HepG2 (cell line): ENCODE results near the gene IGSF11. TPM values are rescaled to one million over a fixed set of nuclear protein-coding genes. Genes with fewer than 3 reads are reported as not detected.

Source experiments
- ATAC-seq: fragments of 200-7000 bp; cut with Tn5 transposase; 3 replicates; pipeline ENCODE4 v1.9.1; 2020; ENCODE audit warnings: mild to moderate bottlenecking, moderate library complexity
- BruUV-seq: library from RNA; stranded (reverse); fragments of 400-500 nt; replicated peaks from 2 replicates; lab custom pipeline; 2021; lab: Mats Ljungman, UMichigan
- CTCF ChIA-PET: fragments of 300-600 bp; formaldehyde crosslinking; extraction: SDS; loops from one replicate; lab custom pipeline; 2021; ENCODE audit warnings: low total read pairs, inconsistent platforms, low intra/inter-chr PET ratio; lab: Yijun Ruan, JAX
- POLR2A ChIA-PET: fragments of 350-600 bp; sonication (Branson Sonifier 250); formaldehyde crosslinking; loops from one replicate; lab custom pipeline; 2020; ENCODE audit warnings: antibody characterized with exemption, inconsistent platforms; lab: Yijun Ruan, JAX
- DNase-seq: peaks from one replicate; pipeline ENCODE4 v3.0.0-alpha.2; 2015; ENCODE audit warnings: low spot score
- FAIRE-seq: peaks from 3 replicates; lab custom pipeline; 2011; peaks lifted over from hg19 to GRCh38; lab: Jason Lieb, UNC
- H2AFZ ChIP-seq: one replicate; pipeline ENCODE4 v1.6.1; 2011; ENCODE audit warnings: low read length, inconsistent platforms
- H3K27ac ChIP-seq: fragments of 300-600 bp; 3 replicates; pipeline ENCODE4 v1.8.0; 2011; ENCODE audit warnings: mixed run types, mild to moderate bottlenecking, mixed read lengths, low read length, inconsistent platforms; ENCODE audit not compliant: insufficient read depth; ENCODE audit errors: extremely low read length
- H3K27me3 ChIP-seq, 2 experiments: fragments of 200-600 bp in 1 of 2; 2 replicates in 1 of 2; 3 replicates in 1 of 2; pipeline versions ENCODE4 v1.6.0 to v1.8.0; 2011; ENCODE audit warnings: low read length in 2 of 2, mild to moderate bottlenecking in 2 of 2, moderate library complexity in 2 of 2, inconsistent platforms in 1 of 2; ENCODE audit not compliant: insufficient read depth in 2 of 2, control insufficient read depth in 1 of 2
- H3K36me3 ChIP-seq, 2 experiments: fragments of 200-600 bp in 1 of 2; replicated peaks in 1 of 2; 2 replicates in 1 of 2; 3 replicates in 1 of 2; pipeline versions ENCODE4 v1.5.1 to v1.8.0; 2011; ENCODE audit warnings: low read length in 2 of 2, inconsistent platforms in 1 of 2; ENCODE audit not compliant: insufficient read depth in 2 of 2, control insufficient read depth in 1 of 2
- H3K4me1 ChIP-seq: 2 replicates; pipeline ENCODE4 v1.5.1; 2012; ENCODE audit warnings: low read length, inconsistent platforms; ENCODE audit not compliant: insufficient read depth
- H3K4me2 ChIP-seq: 2 replicates; pipeline ENCODE4 v1.6.0; 2011; ENCODE audit warnings: low read depth, low read length, inconsistent platforms
- H3K4me3 ChIP-seq, 3 experiments: fragments of 200-600 bp in 1 of 3; sonication (generic), shearing (Covaris generic) in 1 of 3; replicated peaks in 1 of 3; 2 replicates each; pipeline ENCODE4 v1.5.1; 2011 to 2016; ENCODE audit warnings: low read length in 3 of 3, inconsistent platforms in 2 of 3, low read depth in 2 of 3, mild to moderate bottlenecking in 2 of 3, control low read depth in 1 of 3, mixed read lengths in 1 of 3; ENCODE audit not compliant: insufficient read depth in 1 of 3
- H3K79me2 ChIP-seq: one replicate; pipeline ENCODE4 v1.6.1; 2011; ENCODE audit warnings: low read length, inconsistent platforms; ENCODE audit not compliant: insufficient read depth
- H3K9ac ChIP-seq: 2 replicates; pipeline ENCODE4 v1.6.0; 2011; ENCODE audit warnings: mild to moderate bottlenecking, low read depth, low read length, inconsistent platforms; ENCODE audit not compliant: insufficient read depth
- H3K9me3 ChIP-seq: 2 replicates; pipeline ENCODE4 v1.5.1; 2012; ENCODE audit warnings: mild to moderate bottlenecking, low read length
- H4K20me1 ChIP-seq: 2 replicates; pipeline ENCODE4 v1.6.0; 2011; ENCODE audit warnings: inconsistent platforms, mild to moderate bottlenecking, low read length, moderate library complexity; ENCODE audit not compliant: insufficient read depth
- CTCF ChIP-seq: sonication (generic); formaldehyde crosslinking; IDR thresholded peaks from 2 replicates; pipeline ENCODE4 v1.5.0; 2020; ENCODE audit warnings: mild to moderate bottlenecking, missing genetic modification reagents, moderate library complexity
- ETV6 ChIP-seq: sonication (generic); formaldehyde crosslinking; conservative IDR thresholded peaks from 2 replicates; pipeline ENCODE4 v1.4.0; 2020; ENCODE audit warnings: missing genetic modification reagents
- RBM22 ChIP-seq: fragments of 200-400 bp; formaldehyde crosslinking; optimal IDR thresholded peaks from 2 replicates; pipeline ENCODE3; 2017; ENCODE audit warnings: mild to moderate bottlenecking, low read length, moderate library complexity
- RELA ChIP-seq: sonication (generic); formaldehyde crosslinking; IDR thresholded peaks from 2 replicates; pipeline ENCODE4 v1.4.0; 2020; ENCODE audit warnings: missing genetic modification reagents
- REST ChIP-seq, 2 experiments: IDR thresholded peaks; 2 replicates each; pipeline ENCODE4 v1.6.1; 2011 to 2012; ENCODE audit warnings: low read length in 2 of 2, borderline replicate concordance in 1 of 2, low read depth in 1 of 2, mild to moderate bottlenecking in 1 of 2, moderate library complexity in 1 of 2
- STAG1 ChIP-seq: sonication (generic); formaldehyde crosslinking; IDR thresholded peaks from 2 replicates; pipeline ENCODE4 v1.4.0; 2020; ENCODE audit warnings: missing genetic modification reagents
- TBX3 ChIP-seq: fragments of 450-650 bp; IDR thresholded peaks from 2 replicates; pipeline ENCODE4 v1.6.1; 2017; ENCODE audit warnings: antibody characterized with exemption, mild to moderate bottlenecking, inconsistent platforms, borderline replicate concordance
- ZNF205 ChIP-seq: IDR thresholded peaks from 2 replicates; pipeline ENCODE4 v1.6.1; 2018; ENCODE audit warnings: missing biosample characterization, missing genetic modification reagents
- WGBS: methylation state at CpG from one replicate; pipeline ENCODE4 v1.1.6; 2017; ENCODE audit warnings: low lambda C conversion rate; 5-methylcytosine and 5-hydroxymethylcytosine counted together
- in situ Hi-C: cut with HindIII; loops from 2 replicates; pipeline ENCODE4 v1.10.0; 2017; ENCODE audit warnings: low pct_unique_long_range_greater_than_20kb; ENCODE audit not compliant: extremely low pct_ligation_motif_present
- intact Hi-C: fragments of 100-400 bp; cut with micrococcal nuclease; formaldehyde crosslinking; loops from one replicate; pipeline ENCODE4 v1.10.0; 2022; ENCODE audit not compliant: unreplicated experiment
- polyA plus RNA-seq, 8 experiments: library from polyadenylated mRNA; depleted of rRNA in 3 of 8; stranded (reverse) in 7 of 8; unstranded in 1 of 8; fragments of >200 nt; fragmentation: Illumina TruSeq in 4 of 8; extraction: Trizol in 4 of 8; gene quantifications; 2 replicates each; pipeline versions ENCODE4 v1.2.1 to v1.2.3, GENCODE V29; 2011 to 2016; ENCODE audit warnings: low read depth in 4 of 8, missing spikeins in 1 of 8, mixed read lengths in 1 of 8; ENCODE audit not compliant: insufficient read depth in 1 of 8
- total RNA-seq, 5 experiments: library from RNA; depleted of rRNA; stranded (reverse); fragments of >200 nt; fragmentation: Illumina TruSeq; extraction: Trizol; gene quantifications; 2 replicates each; pipeline ENCODE4 v1.2.3, GENCODE V29; 2016; ENCODE audit warnings: low read depth in 1 of 5

Gene IGSF11
- total and polyA plus RNA-seq, 2 of the 13 experiments (the other 11 are each of a cell fraction or from before 2014, with no cell fraction given), result not detected

- ChIA-PET POLR2A (no interaction called here), CTCF (no interaction called here)
- no TSS peak for BruUV-seq
- Histone ChIP-seq H3K27me3 (no peaks in the 10 kb centered on the region), H3K27ac (no peak overlapping the region), H3K36me3 (no peaks in the 10 kb centered on the region), H3K9ac (no peak overlapping the region), H3K4me3 (no peak overlapping the region), H3K79me2 (no peaks in the 10 kb centered on the region), H4K20me1 (no peaks in the 10 kb centered on the region), H2AFZ (no peak overlapping the region), H3K4me1 (no peaks in the 10 kb centered on the region), H3K4me2 (no peak overlapping the region), H3K9me3 (no peaks in the 10 kb centered on the region)
- DNase-seq (peak; percentile 16), ATAC-seq (peak; percentile 98), FAIRE-seq (no peak)
- peak; percentile 43; the same call in 1 of the 2 replicates for TF ChIP-seq CTCF (CRISPR knock-in tag)
- TF ChIP-seq RELA (CRISPR knock-in tag), result no peak
- TF ChIP-seq RBM22, result no peak
- TF ChIP-seq ETV6, result no peak
- TF ChIP-seq TBX3, result no peak
- no peak for TF ChIP-seq ZNF205 (CRISPR knock-in tag)
- no peak for TF ChIP-seq REST (IDR thresholded peaks at IDR 0.05; ENCODE audit: borderline replicate concordance in 1 of 2, low read depth in 1 of 2, low read length in 2 of 2)
- 0 out of 2 replicates have a peak, but pooled peaks have one; percentile 9 for TF ChIP-seq STAG1 (CRISPR knock-in tag)
- 0% methylated on average over 1 of the region's 1 CpG for WGBS
- intact Hi-C loops (no loop called here), in situ Hi-C loops (no loop called here)
Observed at GRCh38 chr3:118863731-118864322, 170.8 kb downstream of the IGSF11 start.
